Sigmoid colon (tissue), 4 donors: ENCODE measurements around the gene HMGN1.
A peak's percentile ranks its signal among the peaks of the same experiment; 100 is the strongest.

Experiments used
- EP300 ChIP-seq, 4 donors: sonication (generic); formaldehyde crosslinking; IDR thresholded peaks; one replicate each; pipeline ENCODE4 v1.6.1; 2017; ENCODE audit warnings: antibody characterized with exemption in 4 of 4
- POLR2A ChIP-seq, 2 donors: fragments of 450-650 bp; IDR thresholded peaks; one replicate each; pipeline ENCODE4 v1.6.1; 2016; ENCODE audit warnings: antibody characterized with exemption in 2 of 2, mild to moderate bottlenecking in 2 of 2, moderate library complexity in 2 of 2
- TF ChIP-seq, protein P1 (sequence below), 4 experiments: fragments of 450-650 bp in 3 of 4; fragments of 200-600 bp in 1 of 4; IDR thresholded peaks; one replicate each; pipeline ENCODE4 v1.5.1; 2016 to 2019; ENCODE audit warnings: antibody characterized with exemption in 4 of 4, mild to moderate bottlenecking in 3 of 4, moderate library complexity in 2 of 4

DNA sequence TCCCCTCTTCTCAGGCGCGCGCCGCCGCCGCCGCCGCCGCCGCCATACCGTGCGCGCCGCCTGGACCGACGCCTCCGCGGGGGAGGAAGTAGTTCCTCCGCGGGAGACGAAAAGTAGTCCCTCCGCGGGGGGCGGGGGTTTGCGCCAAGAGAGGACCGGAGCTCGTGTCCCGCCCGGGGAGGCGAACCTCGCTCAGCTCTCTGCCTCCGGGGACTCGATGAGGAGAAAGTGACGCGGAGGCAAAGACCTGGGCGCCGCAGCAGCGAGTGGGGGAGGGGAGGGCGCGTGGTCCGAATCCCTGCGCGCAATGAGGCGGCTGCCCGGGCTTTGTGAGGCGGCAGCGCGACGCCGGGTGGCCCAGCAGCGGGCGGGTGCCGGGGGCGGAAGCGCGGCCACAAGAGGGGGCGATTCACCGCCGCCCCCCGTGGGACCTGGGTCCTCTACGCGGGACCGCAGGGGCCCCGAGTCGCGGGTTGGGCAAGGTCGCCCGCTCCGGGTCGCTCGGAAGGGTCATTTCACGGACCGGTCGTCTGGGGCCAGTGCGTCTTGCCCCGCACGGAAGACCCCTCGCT, 35.2 kb downstream of the HMGN1 start, which contains the start of gene BRWD1:
- TF ChIP-seq, protein P1, sequence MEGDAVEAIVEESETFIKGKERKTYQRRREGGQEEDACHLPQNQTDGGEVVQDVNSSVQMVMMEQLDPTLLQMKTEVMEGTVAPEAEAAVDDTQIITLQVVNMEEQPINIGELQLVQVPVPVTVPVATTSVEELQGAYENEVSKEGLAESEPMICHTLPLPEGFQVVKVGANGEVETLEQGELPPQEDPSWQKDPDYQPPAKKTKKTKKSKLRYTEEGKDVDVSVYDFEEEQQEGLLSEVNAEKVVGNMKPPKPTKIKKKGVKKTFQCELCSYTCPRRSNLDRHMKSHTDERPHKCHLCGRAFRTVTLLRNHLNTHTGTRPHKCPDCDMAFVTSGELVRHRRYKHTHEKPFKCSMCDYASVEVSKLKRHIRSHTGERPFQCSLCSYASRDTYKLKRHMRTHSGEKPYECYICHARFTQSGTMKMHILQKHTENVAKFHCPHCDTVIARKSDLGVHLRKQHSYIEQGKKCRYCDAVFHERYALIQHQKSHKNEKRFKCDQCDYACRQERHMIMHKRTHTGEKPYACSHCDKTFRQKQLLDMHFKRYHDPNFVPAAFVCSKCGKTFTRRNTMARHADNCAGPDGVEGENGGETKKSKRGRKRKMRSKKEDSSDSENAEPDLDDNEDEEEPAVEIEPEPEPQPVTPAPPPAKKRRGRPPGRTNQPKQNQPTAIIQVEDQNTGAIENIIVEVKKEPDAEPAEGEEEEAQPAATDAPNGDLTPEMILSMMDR (IDR thresholded peaks at IDR 0.05), result peak in 2 of 4 experiments; percentile 33 to 43
- TF ChIP-seq POLR2A (IDR thresholded peaks at IDR 0.05) (peak; percentile 57 to 68), EP300 (IDR thresholded peaks at IDR 0.05) (peak in 1 of 4 donors; percentile 81)
